Testis (tissue), 3 donors: ENCODE measurements around the gene OR6B2. TPM values are rescaled to one million over a fixed set of nuclear protein-coding genes. Genes with fewer than 3 reads are reported as not detected.

ENCODE experiments used
- DNase-seq: peaks from one replicate; pipeline ENCODE4 v3.0.0-alpha.2; 2019
- H3K27ac ChIP-seq, 2 donors: fragments of 200-600 bp; sonication (generic); one replicate each; pipeline ENCODE4 v1.5.1; 2019
- H3K27me3 ChIP-seq: fragments of 200-600 bp; sonication (generic); one replicate; pipeline ENCODE4 v1.5.1; 2019
- H3K36me3 ChIP-seq: fragments of 200-600 bp; sonication (generic); one replicate; pipeline ENCODE4 v1.5.1; 2017; ENCODE audit warnings: low read depth; ENCODE audit errors: missing control alignments
- H3K4me1 ChIP-seq: fragments of 200-600 bp; sonication (generic); one replicate; pipeline ENCODE4 v1.5.1; 2019
- H3K4me3 ChIP-seq, 2 donors: fragments of 200-600 bp; sonication (generic); one replicate each; pipeline ENCODE4 v1.5.1; 2017 to 2019
- H3K9me3 ChIP-seq: fragments of 200-600 bp; sonication (generic); one replicate; pipeline ENCODE4 v1.5.1; 2017
- CTCF ChIP-seq, 3 experiments: fragments of 450-650 bp in 2 of 3; fragments of 200-600 bp in 1 of 3; sonication (generic) in 1 of 3; IDR thresholded peaks; one replicate each; pipeline ENCODE4 v1.5.1; 2016 to 2019; ENCODE audit warnings: antibody characterized with exemption in 3 of 3, mild to moderate bottlenecking in 2 of 3, moderate library complexity in 1 of 3
- POLR2A ChIP-seq: fragments of 450-650 bp; IDR thresholded peaks from one replicate; pipeline ENCODE4 v1.6.1; 2017; ENCODE audit warnings: antibody characterized with exemption, mild to moderate bottlenecking, moderate library complexity
- WGBS, 2 donors: methylation state at CpG; one replicate each; pipeline ENCODE4 v1.1.5; 2018; 5-methylcytosine and 5-hydroxymethylcytosine counted together
- intact Hi-C: fragments of 100-400 bp; cut with DNase I; formaldehyde crosslinking; loops from one replicate; pipeline ENCODE4 v1.15.1; 2023; ENCODE audit warnings: low total_unique reads
- polyA plus RNA-seq: library from polyadenylated mRNA; stranded (reverse); fragments of 350-450 nt; fragmentation: Illumina TruSeq; extraction: RNeasy Lipid Tissue Mini Kit (QIAGEN cat#74804); gene quantifications from one replicate; pipeline ENCODE4 v1.2.3, GENCODE V29; 2014; ENCODE audit warnings: low read depth, low replicate concordance; ENCODE audit not compliant: insufficient read depth
- total RNA-seq, 2 donors: library from RNA; depleted of rRNA; stranded (reverse); fragments of >200 nt; gene quantifications; one replicate each; pipeline ENCODE4 v1.2.3, GENCODE V29; 2016

OR6B2 gene
- total and polyA plus RNA-seq, 3 donors from 2014 or later: not detected

GRCh38 chr2:240056678-240057077, 26.4 kb upstream of the OR6B2 start:
- H3K9me3 ChIP-seq: no peaks in the 10 kb centered on the region
- no peaks in the 10 kb centered on the region for H3K27me3 ChIP-seq
- no peak overlapping the region for H3K27ac ChIP-seq
- WGBS, 2 donors: 75 to 79% methylated on average over 6 to 11 of the region's 11 CpGs
- DNase-seq: no peak
- no peak overlapping the region for H3K4me3 ChIP-seq
- TF ChIP-seq POLR2A (no peak), CTCF (IDR thresholded peaks at IDR 0.05) (no peak)
- intact Hi-C loops: no loop called here
- peaks cover 5% of the 10 kb centered on the region for H3K4me1 ChIP-seq
- H3K36me3 ChIP-seq: no peaks in the 10 kb centered on the region

- Histone ChIP-seq H3K4me3 (no peak overlapping the region), H3K27ac (no peak overlapping the region), H3K27me3 (no peaks in the 10 kb centered on the region), H3K9me3 (no peaks in the 10 kb centered on the region), H3K4me1 (peaks cover 13% of the 10 kb centered on the region), H3K36me3 (no peaks in the 10 kb centered on the region)
- DNase-seq: no peak
- 58 to 64% methylated on average over 13 of the region's 13 CpGs for WGBS, 2 donors
- TF ChIP-seq CTCF (IDR thresholded peaks at IDR 0.05) (no peak), POLR2A (no peak)
- intact Hi-C loops: no loop called here
Observed at GRCh38 chr2:240055177-240055917, 25.1 kb upstream of the OR6B2 start.

GRCh38 chr2:240053173-240054155, 23.2 kb upstream of the OR6B2 start, which contains the start of gene OR6B3:
TSS of gene OR6B3 (minus strand) at chr2:240053521.
- H3K27ac ChIP-seq: peak within 1 kb of the TSS in 1 of 2 donors; percentile 46
- TF ChIP-seq POLR2A: no peak
- no peak for TF ChIP-seq CTCF (IDR thresholded peaks at IDR 0.05)
- DNase-seq: no peak
- H3K27me3 ChIP-seq: no peaks in the 10 kb centered on the region
- no peak within 1 kb of the TSS for H3K4me3 ChIP-seq
- no peaks in the 10 kb centered on the region for H3K9me3 ChIP-seq
- H3K4me1 ChIP-seq: peaks cover 13% of the 10 kb centered on the region
- intact Hi-C loops: no loop called here
- no peaks in the 10 kb centered on the region for H3K36me3 ChIP-seq
- WGBS, 2 donors: 58 to 70% methylated on average over 28 of the region's 28 CpGs

- WGBS, 2 donors: 88 to 90% methylated on average over 12 of the region's 12 CpGs
- Histone ChIP-seq H3K27me3 (no peaks in the 10 kb centered on the region), H3K4me3 (no peak overlapping the region)
Observed at GRCh38 chr2:240052524-240052923, 22.3 kb upstream of the OR6B2 start.

More at GRCh38 chr2:240052524-240052923, 22.3 kb upstream of the OR6B2 start:
- Histone ChIP-seq H3K36me3 (no peaks in the 10 kb centered on the region), H3K9me3 (no peaks in the 10 kb centered on the region), H3K27ac (peak overlapping the region in 1 of 2 donors; percentile 46), H3K4me1 (peaks cover 13% of the 10 kb centered on the region)
- no peak for TF ChIP-seq POLR2A
- TF ChIP-seq CTCF (IDR thresholded peaks at IDR 0.05): no peak
- DNase-seq: no peak
- intact Hi-C loops: no loop called here
